ENCODE measurements around the gene CXCL11. TPM values are rescaled to one million over a fixed set of nuclear protein-coding genes. Genes with fewer than 3 reads are reported as not detected.

Gene CXCL11
- total RNA-seq, result 0.54 TPM in 1 of 2 replicates, not detected in the other

DNA sequence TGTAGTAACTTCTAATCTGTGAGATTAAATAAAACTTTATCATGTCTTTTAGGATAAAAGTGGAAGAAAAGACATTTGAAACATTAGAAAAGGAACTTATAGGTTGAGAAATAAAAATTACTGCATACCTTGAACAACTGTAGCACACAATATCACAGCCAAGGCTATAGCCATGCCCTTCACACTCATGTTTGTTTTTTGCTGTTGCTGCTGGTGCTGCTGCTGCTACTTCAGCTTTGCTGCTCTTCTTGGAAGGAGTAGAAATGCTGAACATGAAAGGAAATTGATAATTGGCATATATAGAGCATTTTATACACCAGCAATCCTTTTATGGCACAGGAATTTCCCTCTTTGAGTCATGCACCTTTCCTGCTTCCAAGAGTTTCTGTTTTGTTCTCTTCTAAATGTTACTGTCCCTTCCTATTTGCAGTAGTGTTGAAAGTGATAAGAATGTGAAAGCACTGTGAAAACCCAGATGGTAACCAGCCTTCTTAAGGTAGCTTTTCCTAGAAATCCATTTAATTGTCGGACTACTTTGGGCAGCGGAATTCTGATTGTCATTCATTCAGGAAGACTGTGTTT, at the start of gene CXCL11:
TSS of gene CXCL11 (minus strand) at position 272 of the 582 bp plus-strand sequence. CDS start at position 189, 83 bp downstream.
- no peak within 1 kb of the TSS for H3K4me3 Mint-ChIP-seq
- no peaks in the 10 kb centered on the region for H3K36me3 Mint-ChIP-seq (ENCODE audit: low read depth)
- DNase-seq, result no peak
- no peak within 1 kb of the TSS for H3K27ac Mint-ChIP-seq
- peaks cover 3% of the 10 kb centered on the region for H3K27me3 Mint-ChIP-seq
- no peaks in the 10 kb centered on the region for H3K9me3 Mint-ChIP-seq
- intact Hi-C loops (cut with micrococcal nuclease), result no loop called here
- H3K4me1 Mint-ChIP-seq, result peaks cover 11% of the 10 kb centered on the region

DNA sequence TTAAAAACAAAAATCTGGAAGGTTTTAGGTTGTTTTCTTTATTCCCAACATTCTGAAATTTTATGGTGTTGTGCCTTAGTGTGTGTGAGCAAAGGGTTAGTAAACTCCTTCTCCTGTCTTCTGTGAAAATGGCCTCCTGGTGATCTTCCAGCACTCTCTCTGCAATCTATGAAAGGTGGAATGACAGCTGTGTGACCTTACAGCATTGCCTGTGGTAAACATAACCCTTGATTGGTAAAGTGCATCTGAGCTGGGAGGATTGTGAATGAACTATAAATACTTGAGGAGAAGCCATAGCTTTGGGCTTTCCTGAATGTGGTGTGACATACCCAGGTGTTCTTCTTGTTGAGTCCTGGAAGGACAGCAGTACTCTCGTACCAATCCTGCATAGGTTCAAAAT, 48.7 kb upstream of the CXCL11 start:
- intact Hi-C loops (cut with micrococcal nuclease), result no loop called here
- no peak overlapping the region for H3K4me3 Mint-ChIP-seq
- peaks cover 17% of the 10 kb centered on the region for H3K27me3 Mint-ChIP-seq
- H3K4me1 Mint-ChIP-seq, result peaks cover 2% of the 10 kb centered on the region
- DNase-seq, result no peak
- H3K36me3 Mint-ChIP-seq (ENCODE audit: low read depth), result no peaks in the 10 kb centered on the region
- no peaks in the 10 kb centered on the region for H3K9me3 Mint-ChIP-seq
- H3K27ac Mint-ChIP-seq, result no peak overlapping the region

DNA sequence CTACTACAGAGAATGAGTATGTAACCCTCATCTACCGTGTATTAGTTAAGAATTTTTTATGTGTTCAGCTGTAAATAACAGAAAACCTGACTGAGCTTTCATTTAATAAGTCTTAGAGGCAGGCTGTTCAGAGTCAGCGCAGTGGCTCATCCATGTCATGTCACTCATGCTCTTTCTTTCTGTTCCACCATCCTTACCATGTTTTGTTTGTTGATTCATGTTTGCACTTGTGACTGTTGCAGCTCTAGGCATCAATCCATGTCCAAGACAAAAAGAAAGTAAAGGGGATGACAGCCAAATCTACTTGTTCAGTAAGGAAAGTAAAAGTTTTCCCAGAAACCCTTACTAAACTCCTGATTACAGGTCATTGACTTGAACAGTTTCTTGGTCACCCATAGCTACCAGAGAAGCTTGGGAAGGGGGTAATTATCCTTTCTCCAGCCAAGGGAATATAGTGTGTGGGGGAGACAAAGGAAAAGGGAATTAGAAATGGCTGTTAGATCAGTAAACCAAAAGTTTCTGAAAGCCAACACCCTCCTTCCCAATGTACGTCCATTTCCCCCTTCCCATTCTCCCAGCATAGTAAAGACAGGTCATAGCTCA, 47.6 kb upstream of the CXCL11 start:
- no peaks in the 10 kb centered on the region for H3K9me3 Mint-ChIP-seq

DNA sequence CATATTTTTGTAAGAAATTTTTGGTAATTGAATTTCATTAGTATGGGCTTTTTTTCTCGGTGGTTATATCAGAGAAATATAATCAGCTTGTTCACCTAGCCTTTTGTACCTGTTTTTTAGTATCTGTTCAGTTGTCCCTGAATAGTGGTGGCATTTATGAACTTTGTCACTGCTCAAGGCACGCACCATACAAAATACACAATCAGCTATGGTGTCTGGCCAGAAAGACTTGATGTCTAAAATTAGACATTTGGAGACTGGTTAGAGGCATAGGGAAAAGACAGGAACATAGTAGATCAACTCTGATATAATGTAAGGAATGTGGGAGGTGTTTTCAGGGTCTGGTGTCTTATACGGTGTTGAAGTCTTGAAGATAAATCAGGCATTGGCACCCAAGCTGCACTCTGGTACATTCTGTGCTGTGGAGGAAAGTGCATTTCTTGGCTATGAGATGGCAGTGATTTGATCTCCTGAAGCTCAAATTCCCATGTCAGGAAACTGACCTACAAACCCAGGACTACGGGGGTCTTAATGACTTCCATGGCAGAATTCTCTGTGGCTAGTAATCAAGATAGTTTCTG, 42.3 kb upstream of the CXCL11 start:
- Mint-ChIP-seq H3K36me3 (ENCODE audit: low read depth) (no peaks in the 10 kb centered on the region), H3K27me3 (peaks cover 19% of the 10 kb centered on the region), H3K4me3 (no peak overlapping the region), H3K27ac (no peak overlapping the region), H3K9me3 (no peaks in the 10 kb centered on the region), H3K4me1 (peaks cover 2% of the 10 kb centered on the region)
- DNase-seq, result no peak
- intact Hi-C loops (cut with micrococcal nuclease), result no loop called here

More for the DNA sequence above, 47.6 kb upstream of the CXCL11 start:
- no peak for DNase-seq
- peaks cover 23% of the 10 kb centered on the region for H3K27me3 Mint-ChIP-seq
- H3K36me3 Mint-ChIP-seq (ENCODE audit: low read depth), result no peaks in the 10 kb centered on the region
- no peak overlapping the region for H3K27ac Mint-ChIP-seq
- intact Hi-C loops (cut with micrococcal nuclease), result no loop called here
- peaks cover 2% of the 10 kb centered on the region for H3K4me1 Mint-ChIP-seq
- H3K4me3 Mint-ChIP-seq, result no peak overlapping the region

DNA sequence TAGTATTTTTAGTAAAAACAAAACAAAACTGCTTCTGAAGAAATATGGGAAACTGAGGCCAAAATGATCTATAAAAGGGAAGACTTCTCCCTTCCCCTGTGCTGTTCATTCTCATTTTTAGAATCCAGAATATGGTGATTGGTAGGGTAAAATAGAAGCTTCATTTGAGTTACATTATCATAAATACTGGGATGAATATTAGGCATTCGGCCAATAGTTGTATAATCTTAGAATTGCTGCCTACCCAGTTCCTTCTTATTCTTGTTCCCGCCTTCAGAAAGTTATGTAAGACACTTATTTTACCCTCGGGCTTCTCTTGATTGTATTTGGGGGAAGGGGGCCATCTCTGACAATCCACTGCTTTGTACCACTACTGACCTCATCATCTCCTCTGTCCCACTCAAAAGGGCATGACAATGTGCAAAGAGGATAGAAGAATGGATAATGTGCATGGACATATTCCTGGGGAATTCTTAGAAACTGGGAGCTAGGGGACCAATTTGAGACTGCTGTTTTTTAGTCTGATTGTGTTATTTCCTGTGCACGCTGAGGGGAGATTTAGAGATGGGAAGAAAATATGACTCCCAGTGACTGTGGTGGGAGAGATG, 39.2 kb upstream of the CXCL11 start:
- intact Hi-C loops (cut with micrococcal nuclease), result no loop called here
- Mint-ChIP-seq H3K4me1 (no peaks in the 10 kb centered on the region), H3K9me3 (no peaks in the 10 kb centered on the region), H3K36me3 (ENCODE audit: low read depth) (no peaks in the 10 kb centered on the region), H3K4me3 (no peak overlapping the region), H3K27ac (no peak overlapping the region), H3K27me3 (peaks cover 16% of the 10 kb centered on the region)
- DNase-seq, result no peak

DNA sequence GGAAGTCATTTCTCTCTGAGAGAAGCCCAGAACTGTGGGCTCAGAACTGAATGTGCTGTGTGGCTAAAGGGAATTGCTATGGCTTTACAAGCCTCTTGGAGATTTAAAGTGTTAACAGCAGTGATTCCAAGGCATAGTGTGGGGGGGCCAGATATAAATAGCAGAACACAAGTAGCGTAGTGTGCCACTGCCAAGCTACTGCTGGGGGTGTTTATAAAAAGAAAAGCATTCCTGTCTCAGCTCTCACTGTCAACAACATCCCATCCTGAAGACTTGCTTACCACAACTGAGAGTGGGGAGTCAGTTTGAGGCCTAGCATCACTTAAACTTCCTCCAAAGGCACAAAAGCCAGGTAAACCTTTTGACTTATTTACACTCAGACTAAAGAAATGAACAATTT, 38.6 kb upstream of the CXCL11 start, which contains the start of gene ART3:
TSS of gene ART3 (plus strand) at position 242 of the 400 bp plus-strand sequence. CDS start 1,181 bp downstream, outside the sequence.
- H3K4me1 Mint-ChIP-seq, result no peaks in the 10 kb centered on the region
- H3K27me3 Mint-ChIP-seq, result peaks cover 10% of the 10 kb centered on the region
- H3K9me3 Mint-ChIP-seq, result no peaks in the 10 kb centered on the region
- DNase-seq, result no peak
- H3K27ac Mint-ChIP-seq, result no peak within 1 kb of the TSS
- no peak within 1 kb of the TSS for H3K4me3 Mint-ChIP-seq
- intact Hi-C loops (cut with micrococcal nuclease), result no loop called here
- no peaks in the 10 kb centered on the region for H3K36me3 Mint-ChIP-seq (ENCODE audit: low read depth)

DNA sequence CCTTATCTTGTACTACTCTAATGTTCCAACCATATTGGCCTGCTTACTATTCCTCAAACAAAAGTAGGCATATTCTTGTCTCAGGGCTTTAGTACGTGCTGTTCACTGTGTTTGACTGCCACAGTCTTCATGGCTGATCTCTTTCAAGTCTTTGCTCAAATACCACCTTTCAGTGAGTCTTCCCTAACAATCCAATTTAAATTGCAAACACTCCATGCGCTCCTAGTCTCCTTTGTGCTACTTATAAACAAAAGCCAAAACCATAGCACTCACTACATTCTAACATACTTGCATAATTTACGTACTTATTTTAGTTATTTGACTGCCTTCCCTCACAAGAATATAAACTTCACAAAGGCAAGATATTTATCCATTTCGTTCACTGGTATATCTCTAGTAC, 36.9 kb upstream of the CXCL11 start:
- Mint-ChIP-seq H3K36me3 (ENCODE audit: low read depth) (no peaks in the 10 kb centered on the region), H3K27ac (no peak overlapping the region), H3K27me3 (peaks cover 2% of the 10 kb centered on the region), H3K4me3 (no peak overlapping the region), H3K9me3 (no peaks in the 10 kb centered on the region), H3K4me1 (no peaks in the 10 kb centered on the region)
- intact Hi-C loops (cut with micrococcal nuclease), result no loop called here
- DNase-seq, result no peak

DNA sequence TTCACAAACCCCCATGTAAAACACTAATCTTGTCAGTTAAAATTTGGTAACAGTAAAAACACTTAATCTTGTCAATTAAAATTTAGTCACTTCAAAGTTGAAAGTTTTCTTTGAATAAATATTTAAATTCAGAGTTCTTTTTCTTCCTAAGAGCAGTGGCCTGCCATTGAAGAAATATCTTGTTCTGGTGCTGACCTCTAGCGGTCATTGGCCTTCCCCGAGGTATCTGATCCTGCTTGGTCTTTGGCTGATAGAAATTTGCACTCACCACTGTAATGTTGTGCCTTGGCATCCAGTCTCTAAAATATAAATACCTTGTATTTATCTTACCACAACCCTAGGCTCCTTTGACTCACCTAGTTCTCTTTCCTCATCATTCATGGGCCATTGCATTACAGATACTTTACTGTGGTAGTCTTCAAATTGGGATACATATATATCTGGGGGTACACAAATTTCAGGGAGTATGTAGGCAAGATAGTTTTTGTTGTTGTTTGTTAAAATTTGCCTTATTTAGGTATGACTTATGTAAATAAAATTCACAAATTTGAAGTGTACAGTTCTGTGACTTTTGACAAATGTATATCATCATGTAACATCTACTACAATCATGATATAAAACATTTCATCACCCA, 31.9 kb upstream of the CXCL11 start:
- Mint-ChIP-seq H3K4me1 (no peaks in the 10 kb centered on the region), H3K36me3 (ENCODE audit: low read depth) (no peaks in the 10 kb centered on the region)
- intact Hi-C loops (cut with micrococcal nuclease), result loop anchor here (1.0 to 5.0 kb wide), 3 partner anchors 72 to 170 kb away; no protein-coding TSS in a partner anchor

DNA sequence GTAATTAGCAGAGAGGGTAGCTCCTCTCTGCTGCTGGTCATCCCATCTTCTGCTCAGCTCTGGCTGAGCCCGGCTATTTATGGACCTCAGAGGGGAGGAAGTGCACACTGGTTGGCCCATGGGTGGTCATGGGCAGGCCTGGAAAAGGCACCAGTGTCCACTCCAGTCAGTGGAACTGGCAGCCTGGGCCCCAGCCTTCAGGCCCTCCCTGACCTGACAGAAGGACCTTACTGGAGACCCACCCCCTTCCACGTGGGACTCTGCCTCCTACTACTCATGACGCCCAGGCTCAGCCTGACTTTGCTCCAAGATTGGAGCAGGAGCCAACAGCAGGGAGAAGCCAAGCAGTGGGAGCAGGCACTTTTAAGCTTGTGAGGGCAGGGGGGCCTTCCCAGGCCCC, 30.7 kb upstream of the CXCL11 start:
- Mint-ChIP-seq H3K36me3 (ENCODE audit: low read depth) (no peaks in the 10 kb centered on the region), H3K27ac (no peak overlapping the region), H3K4me3 (no peak overlapping the region), H3K4me1 (peaks cover 5% of the 10 kb centered on the region), H3K9me3 (no peaks in the 10 kb centered on the region), H3K27me3 (no peaks in the 10 kb centered on the region)
- intact Hi-C loops (cut with micrococcal nuclease), result loop anchor here (2.0 to 5.0 kb wide), 2 partner anchors 150 to 169 kb away; no protein-coding TSS in a partner anchor
- no peak for DNase-seq

More for the DNA sequence above, 31.9 kb upstream of the CXCL11 start:
- peak; percentile 92 for DNase-seq
- H3K9me3 Mint-ChIP-seq, result no peaks in the 10 kb centered on the region
- no peak overlapping the region for H3K27ac Mint-ChIP-seq
- no peaks in the 10 kb centered on the region for H3K27me3 Mint-ChIP-seq
- no peak overlapping the region for H3K4me3 Mint-ChIP-seq

DNA sequence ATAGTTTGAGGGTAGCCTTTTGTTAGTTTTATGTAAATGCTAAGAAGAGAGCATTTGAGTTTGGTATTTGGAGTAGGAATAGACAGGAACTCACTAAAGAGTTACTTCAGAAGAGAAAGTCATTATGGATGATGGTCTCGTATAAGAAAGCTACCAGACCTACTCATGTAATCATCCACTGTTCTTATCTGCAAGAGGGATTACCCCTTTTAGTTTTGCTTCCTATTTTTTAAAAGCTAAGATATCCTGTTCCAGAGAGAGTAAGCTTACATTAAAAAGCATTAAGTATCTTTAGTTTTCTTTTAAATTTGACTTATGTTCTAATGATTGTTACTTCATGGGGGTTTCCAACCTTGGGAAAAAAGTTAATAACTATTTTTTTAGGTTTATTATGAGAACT, 26.1 kb upstream of the CXCL11 start:
- H3K27ac Mint-ChIP-seq, result no peak overlapping the region
- H3K4me1 Mint-ChIP-seq, result peaks cover 40% of the 10 kb centered on the region
- no peak overlapping the region for H3K4me3 Mint-ChIP-seq
- H3K9me3 Mint-ChIP-seq, result no peaks in the 10 kb centered on the region
- intact Hi-C loops (cut with micrococcal nuclease), result no loop called here
- DNase-seq, result no peak
- no peaks in the 10 kb centered on the region for H3K36me3 Mint-ChIP-seq (ENCODE audit: low read depth)
- H3K27me3 Mint-ChIP-seq, result no peaks in the 10 kb centered on the region

DNA sequence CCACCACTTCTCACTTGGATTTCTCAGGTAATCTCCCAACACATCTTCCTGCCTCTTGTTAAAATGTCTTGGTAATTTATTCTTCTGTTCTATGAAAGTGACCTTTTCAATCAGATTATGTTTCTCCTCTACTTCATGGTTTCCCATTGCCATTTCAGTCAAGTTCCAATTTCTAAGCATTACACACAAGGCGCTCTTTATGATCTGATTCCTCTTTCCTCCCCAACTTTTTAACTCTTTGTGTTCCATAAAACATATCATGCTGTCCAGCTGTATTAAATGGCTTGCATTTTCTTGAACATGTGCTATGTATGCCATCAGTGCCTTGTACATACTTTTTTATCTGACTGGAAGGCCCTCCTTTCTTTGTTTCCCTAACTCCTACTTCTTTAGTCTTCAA, 25.6 kb upstream of the CXCL11 start:
- H3K9me3 Mint-ChIP-seq, result no peaks in the 10 kb centered on the region
- intact Hi-C loops (cut with micrococcal nuclease), result no loop called here
- no peaks in the 10 kb centered on the region for H3K36me3 Mint-ChIP-seq (ENCODE audit: low read depth)
- H3K27me3 Mint-ChIP-seq, result no peaks in the 10 kb centered on the region
- no peak overlapping the region for H3K4me3 Mint-ChIP-seq
- H3K27ac Mint-ChIP-seq, result no peak overlapping the region
- H3K4me1 Mint-ChIP-seq, result peaks cover 40% of the 10 kb centered on the region
- no peak for DNase-seq

DNA sequence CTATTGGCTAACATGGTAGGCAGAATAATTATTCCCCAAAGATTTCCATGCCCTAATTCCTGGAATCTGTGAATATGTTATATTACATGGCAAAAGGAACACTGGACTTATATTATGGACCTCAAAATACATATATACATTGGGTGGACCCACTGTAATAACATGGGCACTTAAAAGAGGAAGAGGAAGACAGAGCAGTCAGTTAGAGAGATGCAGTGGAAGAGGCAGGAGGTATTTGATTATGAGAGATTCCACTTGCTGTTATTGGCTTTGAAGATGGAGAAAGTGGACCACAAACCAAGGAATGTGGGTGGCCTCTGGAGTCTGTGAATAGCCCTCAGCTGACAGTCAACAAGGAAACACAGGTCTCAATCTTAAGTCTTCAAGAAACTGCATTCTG, 24.6 kb upstream of the CXCL11 start:
- H3K4me1 Mint-ChIP-seq, result peaks cover 49% of the 10 kb centered on the region
- H3K4me3 Mint-ChIP-seq, result no peak overlapping the region
- DNase-seq, result no peak
- H3K9me3 Mint-ChIP-seq, result no peaks in the 10 kb centered on the region
- H3K36me3 Mint-ChIP-seq (ENCODE audit: low read depth), result no peaks in the 10 kb centered on the region
- no peak overlapping the region for H3K27ac Mint-ChIP-seq
- H3K27me3 Mint-ChIP-seq, result no peaks in the 10 kb centered on the region
- intact Hi-C loops (cut with micrococcal nuclease), result no loop called here

DNA sequence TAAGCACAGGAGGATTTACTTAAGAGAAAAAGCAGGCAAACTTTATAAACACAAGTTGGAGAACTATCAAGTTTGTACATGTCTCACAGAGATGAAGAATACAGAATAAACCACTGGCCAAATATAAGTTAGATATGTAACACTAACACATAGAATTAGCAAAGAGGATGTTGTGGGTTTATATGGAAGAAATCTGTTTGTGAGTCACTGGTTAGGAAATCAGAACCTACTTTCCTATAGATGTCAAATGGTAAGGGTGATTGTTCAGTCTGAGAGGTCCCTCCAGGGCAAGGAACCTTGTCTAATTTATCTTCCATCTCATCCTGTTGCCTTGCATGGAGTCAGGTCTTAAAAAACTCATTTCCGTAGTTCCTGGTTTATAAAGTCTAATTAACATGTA, 23.9 kb upstream of the CXCL11 start:
- Mint-ChIP-seq H3K27me3 (no peaks in the 10 kb centered on the region), H3K4me1 (peaks cover 56% of the 10 kb centered on the region), H3K9me3 (no peaks in the 10 kb centered on the region), H3K36me3 (ENCODE audit: low read depth) (no peaks in the 10 kb centered on the region), H3K4me3 (peak overlapping the region; percentile 25), H3K27ac (peak overlapping the region; percentile 64)
- no peak for DNase-seq
- intact Hi-C loops (cut with micrococcal nuclease), result loop anchor here (2.0 to 5.0 kb wide), 4 partner anchors 69 to 243 kb away; partner anchors contain the start of genes NUP54, SCARB2 and SDAD1

Measured in activated CD4-positive, alpha-beta T cell treated with anti-CD3 and anti-CD28 coated beads, Interleukin-2, amount 10 ng/mL, durations not matched to agents 24 days and 14 days (primary cell).